HG03558 (cell line): ENCODE results near the gene SHLD2.
"Not testable (repeated sequence)": the region's sequence is repeated elsewhere in the genome, so short reads cannot be mapped to it uniquely, and the experiment has no call there.

Experiments used
- ATAC-seq: cut with Tn5 transposase; IDR thresholded peaks from one replicate; pipeline ENCODE4 v1.9.1; 2021; ENCODE audit warnings: moderate number of reproducible peaks; ENCODE audit not compliant: unreplicated experiment; ENCODE audit errors: extremely low read depth

Gene SHLD2

GRCh38 chr10:87200924-87201323, 105.9 kb downstream of the SHLD2 start:
- ATAC-seq, result not testable (repeated sequence)

- not testable (repeated sequence) for ATAC-seq
Measured at GRCh38 chr10:87204801-87205200, 109.8 kb downstream of the SHLD2 start.

- not testable (repeated sequence) for ATAC-seq
Measured at GRCh38 chr10:87206922-87207321, 111.9 kb downstream of the SHLD2 start.

GRCh38 chr10:87210309-87210708, 115.3 kb downstream of the SHLD2 start:
- ATAC-seq, result not testable (repeated sequence)

GRCh38 chr10:87211848-87212247, 116.8 kb downstream of the SHLD2 start:
- ATAC-seq, result not testable (repeated sequence)

- not testable (repeated sequence) for ATAC-seq
Measured at GRCh38 chr10:87213150-87213765, 118.3 kb downstream of the SHLD2 start.

GRCh38 chr10:87213806-87214205, 118.8 kb downstream of the SHLD2 start:
- ATAC-seq, result not testable (repeated sequence)

- ATAC-seq, result not testable (repeated sequence)
Measured at GRCh38 chr10:87216120-87216519, 121.1 kb downstream of the SHLD2 start.

- ATAC-seq, result not testable (repeated sequence)
Measured at GRCh38 chr10:87219370-87219769, 124.4 kb downstream of the SHLD2 start.

- not testable (repeated sequence) for ATAC-seq
Measured at GRCh38 chr10:87222789-87223188, 127.8 kb downstream of the SHLD2 start.

- not testable (repeated sequence) for ATAC-seq
Measured at GRCh38 chr10:87225148-87225547, 130.1 kb downstream of the SHLD2 start, which contains the start of gene NUTM2A. TSS of gene NUTM2A (plus strand) at chr10:87225448. CDS start at chr10:87225831, 383 bp downstream.

GRCh38 chr10:87228247-87228646, 133.2 kb downstream of the SHLD2 start:
- ATAC-seq, result not testable (repeated sequence)

GRCh38 chr10:87229211-87229610, 134.2 kb downstream of the SHLD2 start:
- not testable (repeated sequence) for ATAC-seq

- not testable (repeated sequence) for ATAC-seq
Measured at GRCh38 chr10:87234854-87235253, 139.8 kb downstream of the SHLD2 start.

GRCh38 chr10:87237244-87237643, 142.2 kb downstream of the SHLD2 start:
- ATAC-seq, result not testable (repeated sequence)

GRCh38 chr10:87239346-87239808, 144.4 kb downstream of the SHLD2 start:
- not testable (repeated sequence) for ATAC-seq
